Hepatocyte (in vitro differentiated cells): Measurements from ENCODE around the gene SCP2.

Experiments used
- EZH2 ChIP-seq: fragments of 200-600 bp; sonication (generic); IDR thresholded peaks from 2 replicates; pipeline ENCODE4 v1.6.1; 2016; ENCODE audit warnings: antibody characterized with exemption, mild to moderate bottlenecking, borderline replicate concordance
- TF ChIP-seq, protein P1 (sequence below): fragments of 200-600 bp; sonication (generic); IDR thresholded peaks from 2 replicates; pipeline ENCODE4 v1.5.1; 2016; ENCODE audit warnings: antibody characterized with exemption, mild to moderate bottlenecking; ENCODE audit not compliant: poor library complexity

DNA sequence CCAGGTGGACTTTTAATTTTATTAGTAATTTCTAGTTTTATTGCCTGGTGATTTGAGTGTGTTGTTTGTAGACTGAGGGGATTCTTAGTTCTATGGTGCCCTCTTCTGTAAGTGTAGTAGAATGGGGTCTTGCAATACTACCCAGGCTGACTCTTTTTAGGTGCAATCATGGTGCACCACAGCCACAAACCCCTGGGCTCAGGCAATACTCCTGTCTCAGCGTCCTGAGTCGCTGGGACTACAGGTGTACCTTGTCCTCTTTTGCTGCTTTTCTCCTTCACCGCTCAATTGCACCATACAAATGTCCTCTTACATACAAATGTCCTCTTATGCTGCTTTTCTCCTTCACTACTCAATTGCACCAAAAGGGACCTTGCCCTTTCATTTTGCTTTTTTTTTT is 43.1 kb downstream of the SCP2 start:
- TF ChIP-seq, protein P1, sequence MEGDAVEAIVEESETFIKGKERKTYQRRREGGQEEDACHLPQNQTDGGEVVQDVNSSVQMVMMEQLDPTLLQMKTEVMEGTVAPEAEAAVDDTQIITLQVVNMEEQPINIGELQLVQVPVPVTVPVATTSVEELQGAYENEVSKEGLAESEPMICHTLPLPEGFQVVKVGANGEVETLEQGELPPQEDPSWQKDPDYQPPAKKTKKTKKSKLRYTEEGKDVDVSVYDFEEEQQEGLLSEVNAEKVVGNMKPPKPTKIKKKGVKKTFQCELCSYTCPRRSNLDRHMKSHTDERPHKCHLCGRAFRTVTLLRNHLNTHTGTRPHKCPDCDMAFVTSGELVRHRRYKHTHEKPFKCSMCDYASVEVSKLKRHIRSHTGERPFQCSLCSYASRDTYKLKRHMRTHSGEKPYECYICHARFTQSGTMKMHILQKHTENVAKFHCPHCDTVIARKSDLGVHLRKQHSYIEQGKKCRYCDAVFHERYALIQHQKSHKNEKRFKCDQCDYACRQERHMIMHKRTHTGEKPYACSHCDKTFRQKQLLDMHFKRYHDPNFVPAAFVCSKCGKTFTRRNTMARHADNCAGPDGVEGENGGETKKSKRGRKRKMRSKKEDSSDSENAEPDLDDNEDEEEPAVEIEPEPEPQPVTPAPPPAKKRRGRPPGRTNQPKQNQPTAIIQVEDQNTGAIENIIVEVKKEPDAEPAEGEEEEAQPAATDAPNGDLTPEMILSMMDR, result peak; percentile 31
- no peak for TF ChIP-seq EZH2
